ENCODE results near the gene MAST4.

- TF ChIP-seq, protein P1, sequence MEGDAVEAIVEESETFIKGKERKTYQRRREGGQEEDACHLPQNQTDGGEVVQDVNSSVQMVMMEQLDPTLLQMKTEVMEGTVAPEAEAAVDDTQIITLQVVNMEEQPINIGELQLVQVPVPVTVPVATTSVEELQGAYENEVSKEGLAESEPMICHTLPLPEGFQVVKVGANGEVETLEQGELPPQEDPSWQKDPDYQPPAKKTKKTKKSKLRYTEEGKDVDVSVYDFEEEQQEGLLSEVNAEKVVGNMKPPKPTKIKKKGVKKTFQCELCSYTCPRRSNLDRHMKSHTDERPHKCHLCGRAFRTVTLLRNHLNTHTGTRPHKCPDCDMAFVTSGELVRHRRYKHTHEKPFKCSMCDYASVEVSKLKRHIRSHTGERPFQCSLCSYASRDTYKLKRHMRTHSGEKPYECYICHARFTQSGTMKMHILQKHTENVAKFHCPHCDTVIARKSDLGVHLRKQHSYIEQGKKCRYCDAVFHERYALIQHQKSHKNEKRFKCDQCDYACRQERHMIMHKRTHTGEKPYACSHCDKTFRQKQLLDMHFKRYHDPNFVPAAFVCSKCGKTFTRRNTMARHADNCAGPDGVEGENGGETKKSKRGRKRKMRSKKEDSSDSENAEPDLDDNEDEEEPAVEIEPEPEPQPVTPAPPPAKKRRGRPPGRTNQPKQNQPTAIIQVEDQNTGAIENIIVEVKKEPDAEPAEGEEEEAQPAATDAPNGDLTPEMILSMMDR (IDR thresholded peaks at IDR 0.05; ENCODE audit: low read depth, low read length), result no peak
- no peak for TF ChIP-seq EZH2phosphoT487 (IDR thresholded peaks at IDR 0.05; ENCODE audit: low read depth)
Observed at GRCh38 chr5:67014191-67014590, 418.0 kb downstream of the MAST4 start.

Measured in OCI-LY3 (cell line).